ENCODE data around the gene WDFY4.

WDFY4 gene

GRCh38 chr10:49023071-49023470 lies 338.4 kb downstream of the WDFY4 start:
- Histone ChIP-seq H2AFZ (ENCODE audit: insufficient read depth, low read length, poor library complexity) (no peak overlapping the region), H3K18ac (ENCODE audit: low read length) (no peak overlapping the region), H3K27ac (ENCODE audit: low read depth, low read length) (no peak overlapping the region), H3K79me1 (ENCODE audit: low read length) (no peaks in the 10 kb centered on the region), H4K12ac (ENCODE audit: low read depth, low read length) (no peak overlapping the region), H3K36me3 (ENCODE audit: control insufficient read depth in 1 of 2, insufficient read depth in 2 of 2, low read length in 2 of 2) (no peaks in the 10 kb centered on the region), H2BK5ac (ENCODE audit: low read depth, low read length, poor library complexity) (no peak overlapping the region), H3K9me3 (ENCODE audit: insufficient read depth, low read depth, low read length) (no peaks in the 10 kb centered on the region), H4K91ac (ENCODE audit: low read depth, low read length) (no peak overlapping the region), H3K9ac (ENCODE audit: low read length) (no peak overlapping the region), H3K4me1 (ENCODE audit: control insufficient read depth in 1 of 2, insufficient read depth in 2 of 2, low read length in 2 of 2) (no peaks in the 10 kb centered on the region), H3K4me2 (ENCODE audit: low read length) (no peak overlapping the region), H3K4ac (ENCODE audit: low read depth, low read length) (no peak overlapping the region), H3K79me2 (ENCODE audit: control insufficient read depth, insufficient read depth, low read length, poor library complexity) (no peaks in the 10 kb centered on the region), H3K23ac (ENCODE audit: low read length) (no peak overlapping the region), H3K27me3 (ENCODE audit: insufficient read depth, low read length) (no peaks in the 10 kb centered on the region), H2AK5ac (ENCODE audit: low read length) (no peak overlapping the region), H2BK12ac (ENCODE audit: low read length) (no peak overlapping the region), H3K4me3 (ENCODE audit: low read depth, low read length) (no peak overlapping the region), H2BK120ac (ENCODE audit: insufficient read depth, low read length, poor library complexity) (no peak overlapping the region), H4K8ac (ENCODE audit: low read depth, low read length) (no peak overlapping the region), H3K14ac (ENCODE audit: low read length) (no peak overlapping the region)
- DNase-seq = no peak
- no CpG with 5 or more reads among the region's 2 CpGs for WGBS (ENCODE audit: extremely low coverage, insufficient coverage, insufficient read length)

- H3K23ac ChIP-seq (ENCODE audit: low read length) = no peak overlapping the region
- H2BK120ac ChIP-seq (ENCODE audit: insufficient read depth, low read length, poor library complexity) = no peak overlapping the region
- H3K27me3 ChIP-seq (ENCODE audit: insufficient read depth, low read length) = no peaks in the 10 kb centered on the region
- no peak overlapping the region for H3K4ac ChIP-seq (ENCODE audit: low read depth, low read length)
- H2BK12ac ChIP-seq (ENCODE audit: low read length) = no peak overlapping the region
- no peak overlapping the region for H4K8ac ChIP-seq (ENCODE audit: low read depth, low read length)
- no peak overlapping the region for H3K4me2 ChIP-seq (ENCODE audit: low read length)
- H3K18ac ChIP-seq (ENCODE audit: low read length) = no peak overlapping the region
- H3K79me1 ChIP-seq (ENCODE audit: low read length) = no peaks in the 10 kb centered on the region
- no peaks in the 10 kb centered on the region for H3K36me3 ChIP-seq (ENCODE audit: control insufficient read depth in 1 of 2, insufficient read depth in 2 of 2, low read length in 2 of 2)
- no peak overlapping the region for H4K91ac ChIP-seq (ENCODE audit: low read depth, low read length)
- H3K14ac ChIP-seq (ENCODE audit: low read length) = no peak overlapping the region
- H3K4me3 ChIP-seq (ENCODE audit: low read depth, low read length) = no peak overlapping the region
- no peak overlapping the region for H4K12ac ChIP-seq (ENCODE audit: low read depth, low read length)
- H3K4me1 ChIP-seq (ENCODE audit: control insufficient read depth in 1 of 2, insufficient read depth in 2 of 2, low read length in 2 of 2) = no peaks in the 10 kb centered on the region
- no peak overlapping the region for H3K27ac ChIP-seq (ENCODE audit: low read depth, low read length)
- no peaks in the 10 kb centered on the region for H3K9me3 ChIP-seq (ENCODE audit: insufficient read depth, low read depth, low read length)
- no CpG with 5 or more reads among the region's 5 CpGs for WGBS (ENCODE audit: extremely low coverage, insufficient coverage, insufficient read length)
- no peak overlapping the region for H2BK5ac ChIP-seq (ENCODE audit: low read depth, low read length, poor library complexity)
- no peak overlapping the region for H3K9ac ChIP-seq (ENCODE audit: low read length)
- DNase-seq = no peak
- no peak overlapping the region for H2AK5ac ChIP-seq (ENCODE audit: low read length)
- no peaks in the 10 kb centered on the region for H3K79me2 ChIP-seq (ENCODE audit: control insufficient read depth, insufficient read depth, low read length, poor library complexity)
- H2AFZ ChIP-seq (ENCODE audit: insufficient read depth, low read length, poor library complexity) = no peak overlapping the region
Measured at GRCh38 chr10:49023752-49024151, 339.1 kb downstream of the WDFY4 start.

GRCh38 chr10:49024484-49024883 lies 339.8 kb downstream of the WDFY4 start:
- Histone ChIP-seq H3K9me3 (ENCODE audit: insufficient read depth, low read depth, low read length) (no peaks in the 10 kb centered on the region), H2BK12ac (ENCODE audit: low read length) (no peak overlapping the region), H3K79me1 (ENCODE audit: low read length) (no peaks in the 10 kb centered on the region), H3K4me3 (ENCODE audit: low read depth, low read length) (no peak overlapping the region), H2BK5ac (ENCODE audit: low read depth, low read length, poor library complexity) (no peak overlapping the region), H3K27me3 (ENCODE audit: insufficient read depth, low read length) (no peaks in the 10 kb centered on the region), H4K91ac (ENCODE audit: low read depth, low read length) (no peak overlapping the region), H4K12ac (ENCODE audit: low read depth, low read length) (no peak overlapping the region), H3K4me2 (ENCODE audit: low read length) (no peak overlapping the region), H3K23ac (ENCODE audit: low read length) (no peak overlapping the region), H3K9ac (ENCODE audit: low read length) (no peak overlapping the region), H3K4me1 (ENCODE audit: control insufficient read depth in 1 of 2, insufficient read depth in 2 of 2, low read length in 2 of 2) (no peaks in the 10 kb centered on the region), H2AK5ac (ENCODE audit: low read length) (no peak overlapping the region), H3K14ac (ENCODE audit: low read length) (no peak overlapping the region), H2BK120ac (ENCODE audit: insufficient read depth, low read length, poor library complexity) (no peak overlapping the region), H3K18ac (ENCODE audit: low read length) (no peak overlapping the region), H4K8ac (ENCODE audit: low read depth, low read length) (no peak overlapping the region), H3K36me3 (ENCODE audit: control insufficient read depth in 1 of 2, insufficient read depth in 2 of 2, low read length in 2 of 2) (no peaks in the 10 kb centered on the region), H2AFZ (ENCODE audit: insufficient read depth, low read length, poor library complexity) (no peak overlapping the region), H3K79me2 (ENCODE audit: control insufficient read depth, insufficient read depth, low read length, poor library complexity) (no peaks in the 10 kb centered on the region), H3K4ac (ENCODE audit: low read depth, low read length) (no peak overlapping the region), H3K27ac (ENCODE audit: low read depth, low read length) (no peak overlapping the region)
- no peak for DNase-seq
- WGBS (ENCODE audit: extremely low coverage, insufficient coverage, insufficient read length) = no CpG with 5 or more reads among the region's 3 CpGs

GRCh38 chr10:49025347-49025983 lies 340.8 kb downstream of the WDFY4 start:
- Histone ChIP-seq H4K8ac (ENCODE audit: low read depth, low read length) (no peak overlapping the region), H3K4me1 (ENCODE audit: control insufficient read depth in 1 of 2, insufficient read depth in 2 of 2, low read length in 2 of 2) (no peaks in the 10 kb centered on the region), H2AK5ac (ENCODE audit: low read length) (no peak overlapping the region), H3K4ac (ENCODE audit: low read depth, low read length) (no peak overlapping the region), H2BK5ac (ENCODE audit: low read depth, low read length, poor library complexity) (no peak overlapping the region), H2AFZ (ENCODE audit: insufficient read depth, low read length, poor library complexity) (no peak overlapping the region), H3K14ac (ENCODE audit: low read length) (no peak overlapping the region), H3K18ac (ENCODE audit: low read length) (no peak overlapping the region), H3K9me3 (ENCODE audit: insufficient read depth, low read depth, low read length) (no peaks in the 10 kb centered on the region), H3K4me3 (ENCODE audit: low read depth, low read length) (no peak overlapping the region), H4K91ac (ENCODE audit: low read depth, low read length) (no peak overlapping the region), H3K9ac (ENCODE audit: low read length) (no peak overlapping the region), H3K79me2 (ENCODE audit: control insufficient read depth, insufficient read depth, low read length, poor library complexity) (no peaks in the 10 kb centered on the region), H3K79me1 (ENCODE audit: low read length) (no peaks in the 10 kb centered on the region), H3K36me3 (ENCODE audit: control insufficient read depth in 1 of 2, insufficient read depth in 2 of 2, low read length in 2 of 2) (no peaks in the 10 kb centered on the region), H3K4me2 (ENCODE audit: low read length) (no peak overlapping the region), H3K27me3 (ENCODE audit: insufficient read depth, low read length) (no peaks in the 10 kb centered on the region), H4K12ac (ENCODE audit: low read depth, low read length) (no peak overlapping the region), H3K23ac (ENCODE audit: low read length) (no peak overlapping the region), H3K27ac (ENCODE audit: low read depth, low read length) (no peak overlapping the region), H2BK12ac (ENCODE audit: low read length) (no peak overlapping the region), H2BK120ac (ENCODE audit: insufficient read depth, low read length, poor library complexity) (no peak overlapping the region)
- WGBS (ENCODE audit: extremely low coverage, insufficient coverage, insufficient read length) = no CpG with 5 or more reads among the region's 7 CpGs
- no peak for DNase-seq
